ENCODE data around the gene SELPLG. TPM values are rescaled to one million over a fixed set of nuclear protein-coding genes. Genes with fewer than 3 reads are reported as not detected.
A peak's percentile ranks its signal among the peaks of the same experiment; 100 is the strongest.

Gene SELPLG
- total and polyA plus RNA-seq, 11 donors = 1.0 to 26.7 (median 4.0) TPM

DNA sequence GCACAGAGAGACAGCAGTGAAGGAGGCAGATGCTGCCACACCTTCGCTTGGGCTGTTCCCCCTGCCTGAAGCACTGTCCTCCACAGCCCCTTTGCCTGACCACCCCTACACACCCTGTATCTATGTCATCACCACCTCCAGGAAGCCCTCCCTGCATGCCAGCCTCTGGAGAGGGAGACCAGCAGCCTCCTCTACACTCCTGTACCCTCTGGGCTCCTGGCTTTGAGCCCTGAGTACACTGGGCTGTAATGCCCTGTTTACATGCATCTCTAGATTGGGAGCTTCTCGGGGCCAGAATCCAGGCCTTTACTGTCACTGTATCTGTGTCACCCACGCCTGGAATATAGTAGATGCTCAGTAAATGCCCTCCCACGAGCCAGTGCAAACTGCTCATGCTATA, 30.0 kb downstream of the SELPLG start:
- Histone ChIP-seq H3K27me3 (no peaks in the 10 kb centered on the region), H3K27ac (no peak overlapping the region), H3K4me3 (no peak overlapping the region), H3K4me1 (peaks cover 0 to 3% (median 0%) of the 10 kb centered on the region in 12 donors), H3K9me3 (no peaks in the 10 kb centered on the region), H3K36me3 (no peaks in the 10 kb centered on the region)
- DNase-seq (no peak), ATAC-seq (no peak)
- WGBS, 4 donors = 87 to 93% (median 89%) methylated on average over 4 of the region's 4 CpGs
- TF ChIP-seq, protein P1, sequence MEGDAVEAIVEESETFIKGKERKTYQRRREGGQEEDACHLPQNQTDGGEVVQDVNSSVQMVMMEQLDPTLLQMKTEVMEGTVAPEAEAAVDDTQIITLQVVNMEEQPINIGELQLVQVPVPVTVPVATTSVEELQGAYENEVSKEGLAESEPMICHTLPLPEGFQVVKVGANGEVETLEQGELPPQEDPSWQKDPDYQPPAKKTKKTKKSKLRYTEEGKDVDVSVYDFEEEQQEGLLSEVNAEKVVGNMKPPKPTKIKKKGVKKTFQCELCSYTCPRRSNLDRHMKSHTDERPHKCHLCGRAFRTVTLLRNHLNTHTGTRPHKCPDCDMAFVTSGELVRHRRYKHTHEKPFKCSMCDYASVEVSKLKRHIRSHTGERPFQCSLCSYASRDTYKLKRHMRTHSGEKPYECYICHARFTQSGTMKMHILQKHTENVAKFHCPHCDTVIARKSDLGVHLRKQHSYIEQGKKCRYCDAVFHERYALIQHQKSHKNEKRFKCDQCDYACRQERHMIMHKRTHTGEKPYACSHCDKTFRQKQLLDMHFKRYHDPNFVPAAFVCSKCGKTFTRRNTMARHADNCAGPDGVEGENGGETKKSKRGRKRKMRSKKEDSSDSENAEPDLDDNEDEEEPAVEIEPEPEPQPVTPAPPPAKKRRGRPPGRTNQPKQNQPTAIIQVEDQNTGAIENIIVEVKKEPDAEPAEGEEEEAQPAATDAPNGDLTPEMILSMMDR (IDR thresholded peaks at IDR 0.05) = no peak
- no peak for TF ChIP-seq POLR2A (IDR thresholded peaks at IDR 0.05)
- intact Hi-C loops (cut with DNase I) = loop anchor here in 1 of 10 donors (10.0 kb wide), 1 partner anchor 429 kb away; no protein-coding TSS in a partner anchor

DNA sequence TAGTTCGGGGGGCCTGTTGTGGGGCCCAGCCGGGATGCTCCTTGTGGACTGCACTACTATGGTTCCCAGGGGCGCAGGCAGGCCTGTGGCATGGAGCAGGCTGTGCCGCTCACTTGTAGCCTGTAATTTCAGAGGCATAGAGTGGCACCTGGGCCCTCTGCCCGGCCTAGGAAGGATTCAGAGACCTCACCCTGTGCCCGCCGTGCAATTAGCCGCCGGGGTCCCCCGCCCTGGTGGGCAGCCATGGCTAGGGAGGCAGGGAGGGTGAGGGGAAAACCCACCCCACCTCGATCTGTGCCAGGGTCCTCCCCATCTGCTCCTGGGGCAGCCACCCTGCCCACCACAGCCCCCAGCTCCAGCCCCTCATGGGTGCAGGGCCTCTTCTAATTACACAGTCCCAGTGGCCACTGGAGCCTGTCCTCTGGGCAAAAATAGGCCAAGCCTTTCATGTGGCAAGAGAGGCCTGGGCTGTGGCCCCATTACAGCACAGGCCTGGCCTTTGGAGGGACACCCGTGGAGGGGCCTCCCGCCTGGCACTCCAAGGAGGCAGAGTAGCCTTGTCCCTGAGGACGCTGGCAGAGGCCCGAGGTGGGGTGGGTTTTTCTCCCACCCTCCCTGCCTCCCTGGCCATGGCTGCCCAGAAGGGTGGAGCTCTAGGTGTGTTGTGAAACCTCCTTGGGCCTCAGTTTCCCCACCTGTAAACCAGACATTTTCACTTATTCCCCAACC, 30.6 kb downstream of the SELPLG start:
- H3K4me3 ChIP-seq = no peak overlapping the region
- no peaks in the 10 kb centered on the region for H3K27me3 ChIP-seq
- DNase-seq (no peak), ATAC-seq (no peak)
- H3K27ac ChIP-seq = no peak overlapping the region
- TF ChIP-seq, protein P1 (IDR thresholded peaks at IDR 0.05) = no peak
- TF ChIP-seq POLR2A (IDR thresholded peaks at IDR 0.05) = no peak
- H3K36me3 ChIP-seq = no peaks in the 10 kb centered on the region
- 87 to 93% (median 92%) methylated on average over 15 of the region's 15 CpGs for WGBS, 4 donors
- no peaks in the 10 kb centered on the region for H3K9me3 ChIP-seq
- intact Hi-C loops (cut with DNase I) = loop anchor here in 1 of 10 donors (10.0 kb wide), 1 partner anchor 428 kb away; no protein-coding TSS in a partner anchor
- H3K4me1 ChIP-seq = no peaks in the 10 kb centered on the region

DNA sequence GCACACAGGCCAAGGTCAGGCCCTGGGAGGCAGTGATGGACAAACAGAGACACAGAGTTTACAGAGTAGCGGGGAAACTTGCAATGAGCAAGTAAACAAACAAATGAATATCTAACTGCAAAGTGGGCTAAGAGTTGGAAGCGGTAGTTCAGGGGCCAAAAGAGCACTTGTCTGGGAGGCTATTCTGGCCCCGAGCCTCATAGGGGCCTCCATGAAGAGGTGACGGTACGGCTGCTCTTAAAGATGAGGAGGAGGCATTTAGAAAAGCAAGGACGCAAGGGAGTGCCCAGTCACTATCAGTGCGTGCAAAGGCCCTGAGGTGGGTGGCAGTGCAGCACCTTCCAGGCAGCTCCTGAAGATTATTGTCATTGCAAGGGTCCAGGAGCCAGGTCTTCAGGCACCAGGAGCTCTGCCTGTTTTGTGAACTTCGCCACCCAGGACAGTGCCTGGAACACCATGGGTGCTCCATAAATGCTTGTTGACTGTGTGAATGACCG, 31.4 kb downstream of the SELPLG start:
- no peaks in the 10 kb centered on the region for H3K36me3 ChIP-seq
- no peaks in the 10 kb centered on the region for H3K27me3 ChIP-seq
- 95 to 98% (median 96%) methylated on average over 9 of the region's 9 CpGs for WGBS, 4 donors
- no peaks in the 10 kb centered on the region for H3K4me1 ChIP-seq
- no peak overlapping the region for H3K27ac ChIP-seq
- H3K9me3 ChIP-seq = no peaks in the 10 kb centered on the region
- no peak overlapping the region for H3K4me3 ChIP-seq
- DNase-seq (peak in 1 of 5 donors; percentile 2), ATAC-seq (no peak)
- intact Hi-C loops (cut with DNase I) = loop anchor here in 1 of 10 donors (10.0 kb wide), 1 partner anchor 427 kb away; no protein-coding TSS in a partner anchor
- TF ChIP-seq, protein P1 (IDR thresholded peaks at IDR 0.05) = no peak
- no peak for TF ChIP-seq POLR2A (IDR thresholded peaks at IDR 0.05)

DNA sequence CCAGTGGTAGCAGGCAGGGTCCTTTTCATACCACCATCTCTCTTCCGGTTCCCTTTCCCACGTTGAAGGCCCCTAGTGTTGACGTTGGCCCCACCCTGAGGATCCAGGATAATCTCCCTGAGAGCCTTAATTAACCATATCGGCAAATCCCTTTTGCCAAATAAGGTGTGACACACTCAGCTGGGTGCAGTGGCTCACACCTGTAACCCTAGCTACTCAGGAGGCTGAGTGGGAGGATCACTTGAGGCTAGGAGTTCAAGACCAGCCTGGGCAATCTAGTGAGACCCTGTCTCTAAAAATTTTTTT, 33.0 kb downstream of the SELPLG start:
- WGBS, 4 donors = 58 to 67% (median 64%) methylated on average over 4 of the region's 4 CpGs
- Histone ChIP-seq H3K9me3 (no peaks in the 10 kb centered on the region), H3K36me3 (no peaks in the 10 kb centered on the region), H3K4me1 (no peaks in the 10 kb centered on the region), H3K27me3 (no peaks in the 10 kb centered on the region), H3K4me3 (no peak overlapping the region), H3K27ac (no peak overlapping the region)
- ATAC-seq (no peak), DNase-seq (peak in 1 of 5 donors; percentile 7)
- intact Hi-C loops (cut with DNase I) = loop anchor here in 1 of 10 donors (10.0 kb wide), 1 partner anchor 426 kb away; no protein-coding TSS in a partner anchor
- no peak for TF ChIP-seq POLR2A (IDR thresholded peaks at IDR 0.05)
- TF ChIP-seq, protein P1 (IDR thresholded peaks at IDR 0.05) = no peak
